Stimulated activated CD4-positive, alpha-beta T cell treated with anti-CD3 and anti-CD28 coated beads, TNF-alpha, amount 100 ng/mL, for 48 hours (primary cell): ENCODE data around the gene TASP1.
"Not testable (repeated sequence)": the region's sequence is repeated elsewhere in the genome, so short reads cannot be mapped to it uniquely, and the experiment has no call there.

Experiments
- DNase-seq, 3 donors: peaks; one replicate each; pipeline ENCODE4 v3.0.0-alpha.2; 2020; ENCODE audit warnings: low read depth in 3 of 3

TASP1 gene

GRCh38 chr20:13493143-13493542 is 145.6 kb downstream of the TASP1 start:
- no peak for DNase-seq

GRCh38 chr20:13492001-13492481 is 146.7 kb downstream of the TASP1 start:
- DNase-seq: no peak

GRCh38 chr20:13487202-13487601 is 151.5 kb downstream of the TASP1 start:
- no peak for DNase-seq

GRCh38 chr20:13486694-13487093 is 152.0 kb downstream of the TASP1 start:
- no peak for DNase-seq

GRCh38 chr20:13485576-13485975 is 153.2 kb downstream of the TASP1 start:
- no peak for DNase-seq

GRCh38 chr20:13485019-13485418 is 153.7 kb downstream of the TASP1 start:
- not testable (repeated sequence) for DNase-seq

- DNase-seq: not testable (repeated sequence)
Measured at GRCh38 chr20:13483472-13483871, 155.3 kb downstream of the TASP1 start.

- DNase-seq: no peak
Measured at GRCh38 chr20:13478366-13478765, 160.4 kb downstream of the TASP1 start.

- no peak for DNase-seq
Measured at GRCh38 chr20:13474467-13474866, 164.3 kb downstream of the TASP1 start.

- DNase-seq: no peak
Measured at GRCh38 chr20:13469262-13469661, 169.5 kb downstream of the TASP1 start.

GRCh38 chr20:13468166-13468565 is 170.6 kb downstream of the TASP1 start:
- DNase-seq: no peak

- no peak for DNase-seq
Measured at GRCh38 chr20:13464702-13465101, 174.0 kb downstream of the TASP1 start.

- DNase-seq: no peak
Measured at GRCh38 chr20:13461849-13462458, 176.8 kb downstream of the TASP1 start.

- DNase-seq: peak in 1 of 3 donors; percentile 2
Measured at GRCh38 chr20:13458860-13459451, 179.8 kb downstream of the TASP1 start.

GRCh38 chr20:13457487-13457886 is 181.2 kb downstream of the TASP1 start:
- DNase-seq: no peak

GRCh38 chr20:13455713-13456112 is 183.0 kb downstream of the TASP1 start:
- no peak for DNase-seq

GRCh38 chr20:13453367-13453766 is 185.4 kb downstream of the TASP1 start:
- DNase-seq: no peak

- no peak for DNase-seq
Measured at GRCh38 chr20:13452470-13453124, 186.1 kb downstream of the TASP1 start.

- DNase-seq: no peak
Measured at GRCh38 chr20:13449868-13450434, 188.8 kb downstream of the TASP1 start.

- no peak for DNase-seq
Measured at GRCh38 chr20:13447385-13448180, 191.1 kb downstream of the TASP1 start.

- DNase-seq: no peak
Measured at GRCh38 chr20:13443690-13444089, 195.0 kb downstream of the TASP1 start.

- DNase-seq: no peak
Measured at GRCh38 chr20:13442986-13443385, 195.7 kb downstream of the TASP1 start.
